H1 (cell line): ENCODE results near the gene COX14. TPM values are rescaled to one million over a fixed set of nuclear protein-coding genes. Genes with fewer than 3 reads are reported as not detected.

Source experiments
- EP300 ChIP-seq, 2 experiments: IDR thresholded peaks; 1 replicate in 1 of 2; 2 replicates in 1 of 2; pipeline ENCODE4 v1.6.1; 2011 to 2012; ENCODE audit warnings: low read depth in 2 of 2, low read length in 2 of 2, mild to moderate bottlenecking in 2 of 2, borderline replicate concordance in 1 of 2, inconsistent platforms in 1 of 2, moderate library complexity in 1 of 2
- polyA plus RNA-seq, 7 experiments: library from polyadenylated mRNA; depleted of rRNA in 3 of 7; stranded (reverse) in 5 of 7; unstranded in 2 of 7; fragments of >200 nt in 5 of 7; fragments of 200-250 nt in 2 of 7; gene quantifications; 1 replicate in 5 of 7; 2 replicates in 1 of 7; 4 replicates in 1 of 7; pipeline versions ENCODE4 v1.2.1 to v1.2.3, GENCODE V29; 2011 to 2013; ENCODE audit warnings: missing spikeins in 2 of 7, mixed read lengths in 2 of 7
- total RNA-seq: library from RNA; stranded (reverse); fragmentation: NEBNext Ultra II Directional; extraction: Animal tissue kit (Norgen Biotek cat#: 25700); gene quantifications from 2 replicates; pipeline ENCODE4 v1.2.1, GENCODE V29; 2021
- TF ChIP-seq, protein P1 (sequence below), 3 experiments: IDR thresholded peaks; 1 replicate in 2 of 3; 2 replicates in 1 of 3; pipeline versions ENCODE4 v1.5.1 to v1.6.1; 2011; ENCODE audit warnings: low read length in 3 of 3, mild to moderate bottlenecking in 3 of 3, inconsistent platforms in 2 of 3, low read depth in 1 of 3, moderate library complexity in 1 of 3; ENCODE audit not compliant: insufficient read depth in 1 of 3; ENCODE audit errors: control extremely low read depth in 1 of 3

COX14 gene
- total and polyA plus RNA-seq, 2 of the 8 experiments (the other 6 are each of a cell fraction or from before 2014, with no cell fraction given), result 40.1 to 102 TPM

- TF ChIP-seq, protein P1, sequence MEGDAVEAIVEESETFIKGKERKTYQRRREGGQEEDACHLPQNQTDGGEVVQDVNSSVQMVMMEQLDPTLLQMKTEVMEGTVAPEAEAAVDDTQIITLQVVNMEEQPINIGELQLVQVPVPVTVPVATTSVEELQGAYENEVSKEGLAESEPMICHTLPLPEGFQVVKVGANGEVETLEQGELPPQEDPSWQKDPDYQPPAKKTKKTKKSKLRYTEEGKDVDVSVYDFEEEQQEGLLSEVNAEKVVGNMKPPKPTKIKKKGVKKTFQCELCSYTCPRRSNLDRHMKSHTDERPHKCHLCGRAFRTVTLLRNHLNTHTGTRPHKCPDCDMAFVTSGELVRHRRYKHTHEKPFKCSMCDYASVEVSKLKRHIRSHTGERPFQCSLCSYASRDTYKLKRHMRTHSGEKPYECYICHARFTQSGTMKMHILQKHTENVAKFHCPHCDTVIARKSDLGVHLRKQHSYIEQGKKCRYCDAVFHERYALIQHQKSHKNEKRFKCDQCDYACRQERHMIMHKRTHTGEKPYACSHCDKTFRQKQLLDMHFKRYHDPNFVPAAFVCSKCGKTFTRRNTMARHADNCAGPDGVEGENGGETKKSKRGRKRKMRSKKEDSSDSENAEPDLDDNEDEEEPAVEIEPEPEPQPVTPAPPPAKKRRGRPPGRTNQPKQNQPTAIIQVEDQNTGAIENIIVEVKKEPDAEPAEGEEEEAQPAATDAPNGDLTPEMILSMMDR (IDR thresholded peaks at IDR 0.05; ENCODE audit: control extremely low read depth in 1 of 3, insufficient read depth in 1 of 3, low read depth in 1 of 3, low read length in 3 of 3), result no peak
- no peak for TF ChIP-seq EP300 (IDR thresholded peaks at IDR 0.05; ENCODE audit: borderline replicate concordance in 1 of 2, low read depth in 2 of 2, low read length in 2 of 2)
- TF ChIP-seq, all 59 proteins: peak for 0
Observed at GRCh38 chr12:50120521-50120920, 8.5 kb downstream of the COX14 start (continued).
